Skin of body (tissue), 2 donors: ENCODE results near the gene URGCP. TPM values are rescaled to one million over a fixed set of nuclear protein-coding genes. Genes with fewer than 3 reads are reported as not detected.
A peak's percentile ranks its signal among the peaks of the same experiment; 100 is the strongest.
"Not testable (repeated sequence)": the region's sequence is repeated elsewhere in the genome, so short reads cannot be mapped to it uniquely, and the experiment has no call there.

Source experiments
- DNase-seq: peaks from one replicate; lab custom pipeline; 2025; lab: John Stamatoyannopoulos, UW
- total RNA-seq: library from RNA; depleted of rRNA; stranded (reverse); fragments of >200 nt; gene quantifications from one replicate; pipeline ENCODE4 v1.2.3, GENCODE V29; 2014

Gene URGCP
- total RNA-seq, 1 donor from 2014 or later, result 18.3 TPM

- no peak for DNase-seq
Observed at GRCh38 chr7:43921423-43921822, 15.0 kb upstream of the URGCP start.

- DNase-seq, result no peak
Observed at GRCh38 chr7:43915907-43916306, 9.5 kb upstream of the URGCP start.

- DNase-seq, result no peak
Observed at GRCh38 chr7:43914795-43915194, 8.4 kb upstream of the URGCP start.

GRCh38 chr7:43905956-43906330 is 453 bp downstream of the URGCP start:
- DNase-seq, result peak; percentile 28

- no peak for DNase-seq
Observed at GRCh38 chr7:43905209-43905946, 1.0 kb downstream of the URGCP start.

DNA sequence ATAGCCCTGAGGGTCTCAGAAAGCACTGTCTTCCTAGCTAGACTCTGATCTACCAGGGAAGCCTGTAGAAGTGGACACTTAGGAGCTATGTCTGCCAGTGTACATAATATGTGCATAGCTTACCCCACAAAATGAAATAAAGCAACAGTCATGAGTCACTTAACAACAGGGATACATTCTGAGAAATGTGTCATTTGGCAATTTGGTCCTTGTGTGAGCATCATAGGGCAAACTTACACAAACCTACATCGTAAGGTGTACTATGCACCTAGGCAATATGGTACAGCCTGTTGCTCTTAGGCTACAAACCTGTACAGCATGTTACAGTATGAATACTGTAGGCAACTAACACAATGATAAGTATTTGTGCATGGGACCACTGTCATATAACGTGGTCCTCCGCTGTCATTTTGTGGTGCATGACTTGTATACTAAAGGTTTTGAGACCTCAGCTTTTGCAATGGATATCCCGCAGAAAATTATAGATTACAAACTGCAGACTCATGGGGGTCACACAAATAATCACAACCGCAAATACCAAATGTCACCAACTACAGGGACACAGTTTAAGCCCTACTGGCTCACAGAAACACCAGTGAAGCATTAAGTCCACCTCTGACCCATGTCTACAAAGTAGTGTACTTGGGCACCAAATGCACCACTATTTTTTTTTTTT is 1.7 kb downstream of the URGCP start:
- DNase-seq, result no peak

DNA sequence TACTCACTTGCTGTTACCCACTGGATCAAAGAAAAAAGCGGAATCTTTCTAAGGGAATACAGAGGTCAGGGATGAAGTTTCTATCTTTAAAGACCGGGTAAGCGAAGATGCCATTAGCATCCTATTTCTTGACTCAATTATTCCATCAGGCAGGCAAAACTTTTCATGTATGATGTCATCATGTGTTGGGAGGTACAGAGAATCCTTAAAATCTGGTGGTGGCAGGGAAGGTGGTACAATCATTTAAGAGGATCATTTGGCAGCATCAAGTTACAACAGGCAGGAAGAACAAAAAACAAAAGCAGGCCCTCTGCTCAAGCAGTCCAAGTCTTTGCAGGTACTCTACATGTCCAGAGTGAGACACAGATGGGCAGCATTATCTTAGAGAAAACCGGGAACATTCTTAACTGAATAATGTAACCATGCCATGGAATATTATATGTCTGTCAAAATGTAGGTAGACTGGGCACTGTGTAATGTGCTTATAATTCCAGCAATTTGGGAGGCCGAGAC is 3.8 kb downstream of the URGCP start:
- no peak for DNase-seq

- DNase-seq, result not testable (repeated sequence)
Observed at GRCh38 chr7:43898571-43898970, 7.8 kb downstream of the URGCP start.

GRCh38 chr7:43895847-43896415 is 10.5 kb downstream of the URGCP start:
- no peak for DNase-seq

DNA sequence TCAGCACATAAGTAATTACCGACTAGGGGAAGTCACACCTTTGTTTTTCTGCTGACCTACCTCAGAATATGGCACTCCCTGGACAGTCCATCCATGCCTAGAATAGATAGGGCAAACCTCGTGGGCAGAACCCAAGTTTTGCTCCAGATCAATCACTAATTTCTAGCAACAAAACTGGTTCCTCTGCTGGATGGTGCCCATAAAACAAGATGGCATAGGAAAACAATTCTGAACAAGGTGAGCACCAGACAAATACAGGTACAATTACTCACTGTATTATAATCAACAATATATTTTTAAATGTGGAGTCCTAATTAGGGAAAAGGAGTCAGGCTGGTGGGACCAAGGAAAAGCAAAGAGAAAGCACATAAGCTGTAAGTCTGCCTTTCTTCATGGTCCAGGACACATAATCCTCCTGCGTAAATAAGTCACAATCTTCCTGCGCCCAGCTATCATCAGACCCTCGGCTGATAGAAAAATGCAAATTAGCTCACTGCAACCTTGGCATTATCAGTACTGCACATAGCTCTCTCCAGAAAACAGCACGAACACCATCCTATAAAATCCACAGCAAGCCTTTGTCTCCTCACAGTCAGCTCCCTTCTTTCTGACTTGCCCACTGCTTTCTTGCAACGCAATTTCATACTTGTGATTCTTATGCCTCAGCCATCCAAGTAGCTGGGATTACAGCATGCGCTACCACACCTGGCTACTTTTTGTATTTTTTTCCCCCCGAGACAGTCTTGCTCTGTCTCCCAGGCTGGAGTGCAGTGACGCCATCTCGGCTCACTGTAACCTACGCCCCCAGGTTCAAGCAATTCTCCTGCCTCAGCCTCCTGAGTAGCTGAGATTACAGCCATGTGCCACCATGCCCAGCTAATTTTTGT is 15.1 kb downstream of the URGCP start:
- no peak for DNase-seq

GRCh38 chr7:43890468-43890867 is 15.9 kb downstream of the URGCP start:
- no peak for DNase-seq

- no peak for DNase-seq
Observed at GRCh38 chr7:43888993-43889945, 17.1 kb downstream of the URGCP start.

GRCh38 chr7:43884617-43885016 is 21.8 kb downstream of the URGCP start:
- no peak for DNase-seq

- no peak for DNase-seq
Observed at GRCh38 chr7:43884209-43884608, 22.2 kb downstream of the URGCP start.

GRCh38 chr7:43880596-43880995 is 25.8 kb downstream of the URGCP start:
- DNase-seq, result no peak

- no peak for DNase-seq
Observed at GRCh38 chr7:43879477-43879876, 26.9 kb downstream of the URGCP start.

DNA sequence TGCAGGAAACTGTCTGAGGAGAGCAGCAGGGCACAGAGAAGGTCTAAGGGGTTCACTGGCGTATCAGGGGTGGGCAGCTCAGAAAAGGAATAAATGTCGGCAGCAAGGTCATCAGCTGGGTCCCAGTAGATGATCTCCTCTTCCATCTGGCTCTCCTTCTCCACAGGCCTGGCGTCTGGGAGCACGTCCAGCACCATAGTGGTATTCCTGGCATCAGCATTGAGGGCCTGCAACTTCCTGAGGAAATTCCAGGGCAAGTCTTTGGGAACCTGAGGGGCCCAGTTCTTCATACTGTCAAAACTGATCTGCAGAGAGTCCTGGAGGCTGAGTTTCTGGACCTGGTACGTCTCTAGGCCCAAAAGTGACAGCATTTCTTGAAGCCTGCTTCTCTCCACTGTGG is 27.5 kb downstream of the URGCP start:
- no peak for DNase-seq

DNA sequence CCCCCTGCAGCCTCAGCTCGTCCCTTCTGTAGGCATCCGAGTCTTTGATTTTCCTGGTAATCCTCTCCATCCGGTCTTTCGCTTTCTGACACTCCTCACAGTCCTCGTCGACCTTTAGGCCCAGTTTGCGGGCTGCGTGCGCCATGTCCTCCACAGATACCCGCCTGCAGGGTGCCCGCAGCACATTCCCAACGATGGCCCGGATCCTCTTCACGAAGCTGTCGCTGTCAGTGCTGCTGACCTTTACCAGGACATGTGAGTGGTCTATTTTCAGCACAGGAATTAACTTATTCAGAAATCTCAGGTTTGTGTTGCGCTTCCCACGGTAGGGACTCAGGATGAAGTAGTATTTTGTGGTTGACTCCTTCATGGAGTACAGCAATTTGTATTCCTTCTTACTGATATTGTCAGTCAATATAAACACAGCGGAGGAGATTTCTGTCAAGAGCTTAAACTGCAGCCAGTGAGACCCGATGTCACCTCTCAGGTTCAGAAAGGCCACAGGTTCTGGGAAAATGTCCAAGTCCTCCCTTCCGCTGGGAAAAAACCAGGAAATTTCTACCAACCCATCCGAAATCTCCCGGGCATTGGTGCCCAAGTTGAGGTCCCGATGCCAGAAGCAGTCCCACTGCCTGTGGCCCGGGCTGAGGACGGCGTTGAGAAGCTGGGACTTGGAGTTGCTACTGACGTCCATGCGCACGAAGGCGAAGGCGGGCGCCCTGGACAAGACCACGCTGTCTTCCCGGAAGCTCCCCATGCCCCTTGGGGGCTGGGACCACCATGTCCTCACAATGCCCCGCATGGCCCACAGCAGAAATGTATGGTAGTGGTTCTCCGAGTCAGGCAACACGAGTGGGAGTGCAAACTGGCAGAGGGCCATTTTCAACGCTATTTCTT is 28.2 kb downstream of the URGCP start:
- no peak for DNase-seq

- DNase-seq, result no peak
Observed at GRCh38 chr7:43876976-43877745, 29.2 kb downstream of the URGCP start.
